Measurements from ENCODE around the gene ZNF555.

The ZNF555 gene

DNA sequence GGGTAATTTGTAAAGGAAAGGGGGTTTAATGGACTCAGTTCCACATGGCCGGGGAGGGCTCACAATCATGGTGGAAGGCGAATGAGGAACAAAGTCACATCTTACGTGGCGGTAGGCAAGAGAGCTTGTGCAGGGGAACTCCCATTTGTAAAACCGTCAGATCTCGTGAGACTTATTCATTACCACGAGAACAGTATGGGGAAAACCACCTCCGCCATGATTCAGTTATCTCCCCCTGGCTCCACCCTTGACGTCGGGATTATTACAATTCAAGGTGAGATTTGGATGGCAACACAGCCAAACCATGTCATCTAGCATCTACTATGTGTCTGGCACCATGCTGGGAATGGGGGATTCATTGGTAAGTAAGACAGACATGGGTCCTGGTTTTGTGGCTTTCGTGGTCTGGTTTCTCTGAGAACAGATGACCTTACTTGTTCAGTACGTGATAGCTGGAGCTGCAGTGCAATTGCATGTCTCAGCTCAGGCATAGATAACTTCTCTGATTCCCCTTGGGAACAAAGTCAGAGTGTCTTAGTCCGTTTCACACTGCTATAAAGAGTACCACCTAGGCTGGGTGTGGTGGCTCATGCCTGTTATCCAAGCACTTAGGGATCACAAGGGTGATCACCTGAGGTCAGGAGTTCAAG is 13.3 kb upstream of the ZNF555 start:
- H3K36me3 ChIP-seq (ENCODE audit: control insufficient read depth, insufficient read depth, low read length): no peaks in the 10 kb centered on the region; the same call in 1 of the 2 replicates
- H3K27me3 ChIP-seq (ENCODE audit: control insufficient read depth, insufficient read depth, low read length): no peaks in the 10 kb centered on the region
- H3K9me3 ChIP-seq (ENCODE audit: control insufficient read depth, insufficient read depth, low read length): peaks cover 4% of the 10 kb centered on the region
- no peak overlapping the region for H3K4me3 ChIP-seq (ENCODE audit: low read length)
- no peaks in the 10 kb centered on the region for H3K4me1 ChIP-seq (ENCODE audit: control insufficient read depth, insufficient read depth, low read length)
- H3K27ac ChIP-seq (ENCODE audit: low read length): no peak overlapping the region
- no CpG with 5 or more reads among the region's 13 CpGs for WGBS (ENCODE audit: insufficient coverage, insufficient read length)
- no peak for DNase-seq (ENCODE audit: low read depth, low spot score)

DNA sequence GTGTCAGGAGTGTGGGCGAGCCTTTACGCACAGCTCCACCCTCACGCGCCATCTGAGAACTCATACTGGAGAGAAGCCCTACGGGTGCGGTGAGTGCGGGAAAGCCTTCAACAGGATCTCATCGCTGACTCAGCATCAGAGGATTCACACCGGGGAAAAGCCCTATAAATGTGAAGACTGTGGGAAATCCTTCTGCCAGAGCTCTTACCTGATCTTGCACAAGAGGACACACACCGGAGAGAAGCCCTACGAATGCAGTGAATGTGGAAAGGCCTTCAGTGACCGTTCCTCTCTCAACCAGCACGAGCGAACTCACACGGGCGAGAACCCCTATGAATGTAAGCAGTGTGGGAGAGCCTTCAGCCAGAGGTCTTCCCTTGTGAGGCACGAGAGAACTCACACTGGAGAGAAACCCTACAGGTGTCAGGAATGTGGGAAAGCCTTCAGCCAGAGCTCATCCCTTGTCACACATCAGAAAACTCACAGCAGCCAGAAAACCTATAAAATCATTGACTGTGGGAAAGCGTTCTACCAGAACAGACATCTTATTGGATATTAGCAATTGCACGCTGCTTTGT is 6.9 kb upstream of the ZNF555 start:
- WGBS (ENCODE audit: insufficient coverage, insufficient read length): no CpG with 5 or more reads among the region's 19 CpGs
- Histone ChIP-seq H3K4me3 (ENCODE audit: low read length) (no peak overlapping the region), H3K27ac (ENCODE audit: low read length) (no peak overlapping the region), H3K4me1 (ENCODE audit: control insufficient read depth, insufficient read depth, low read length) (no peaks in the 10 kb centered on the region), H3K36me3 (ENCODE audit: control insufficient read depth, insufficient read depth, low read length) (peaks cover 2% of the 10 kb centered on the region; the same call in 1 of the 2 replicates), H3K27me3 (ENCODE audit: control insufficient read depth, insufficient read depth, low read length) (no peaks in the 10 kb centered on the region), H3K9me3 (ENCODE audit: control insufficient read depth, insufficient read depth, low read length) (peaks cover 15% of the 10 kb centered on the region)
- DNase-seq (ENCODE audit: low read depth, low spot score): no peak

GRCh38 chr19:2837430-2837829 is 3.8 kb upstream of the ZNF555 start:
- H3K9me3 ChIP-seq (ENCODE audit: control insufficient read depth, insufficient read depth, low read length): peaks cover 13% of the 10 kb centered on the region
- no CpG with 5 or more reads among the region's 4 CpGs for WGBS (ENCODE audit: insufficient coverage, insufficient read length)

DNA sequence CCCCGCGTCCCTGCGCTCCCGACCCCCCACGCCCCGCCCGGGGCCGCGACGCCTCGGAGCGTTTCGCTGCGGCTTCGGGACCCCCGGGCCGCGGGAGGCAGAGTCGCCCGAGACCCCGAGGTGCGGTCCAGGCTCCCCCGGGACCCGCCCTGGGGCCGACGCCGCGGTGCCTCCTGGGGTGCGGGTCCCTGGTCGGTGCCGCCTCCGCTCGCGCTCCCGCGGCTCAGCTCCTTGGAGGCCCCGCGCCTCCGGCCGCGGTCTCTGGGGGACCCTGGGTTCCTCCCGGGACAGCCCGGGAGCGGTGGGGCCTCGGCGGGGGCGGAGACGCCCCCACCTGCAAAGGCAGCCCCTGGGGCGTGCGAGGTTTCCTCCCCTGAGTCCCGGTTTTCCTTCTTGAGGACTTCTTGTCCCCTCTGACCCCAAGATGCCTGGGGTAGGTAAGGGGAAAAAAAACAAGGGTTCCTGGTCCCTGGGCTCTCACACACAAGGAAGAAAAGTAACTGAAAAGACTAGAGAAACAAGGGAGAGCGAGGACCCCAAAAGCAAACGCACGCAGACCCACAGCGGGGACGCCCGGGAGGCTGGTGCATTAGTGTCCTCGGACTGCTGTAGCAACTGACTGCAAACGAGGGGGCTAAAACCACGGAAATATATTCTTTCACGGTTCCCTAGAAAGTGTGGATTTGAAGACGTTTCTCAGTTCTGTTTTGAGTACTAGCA is 740 bp downstream of the ZNF555 start:
- no peaks in the 10 kb centered on the region for H3K9me3 ChIP-seq (ENCODE audit: control insufficient read depth, insufficient read depth, low read length)
- no peak for DNase-seq (ENCODE audit: low read depth, low spot score)
- H3K4me3 ChIP-seq (ENCODE audit: low read length): peak overlapping the region; percentile 75; the same call in 1 of the 2 replicates
- H3K4me1 ChIP-seq (ENCODE audit: control insufficient read depth, insufficient read depth, low read length): no peaks in the 10 kb centered on the region
- H3K27me3 ChIP-seq (ENCODE audit: control insufficient read depth, insufficient read depth, low read length): no peaks in the 10 kb centered on the region
- H3K36me3 ChIP-seq (ENCODE audit: control insufficient read depth, insufficient read depth, low read length): no peaks in the 10 kb centered on the region
- WGBS (ENCODE audit: insufficient coverage, insufficient read length): no CpG with 5 or more reads among the region's 62 CpGs
- no peak overlapping the region for H3K27ac ChIP-seq (ENCODE audit: low read length)

More at GRCh38 chr19:2837430-2837829, 3.8 kb upstream of the ZNF555 start:
- H3K27me3 ChIP-seq (ENCODE audit: control insufficient read depth, insufficient read depth, low read length): no peaks in the 10 kb centered on the region
- H3K27ac ChIP-seq (ENCODE audit: low read length): no peak overlapping the region
- no peak for DNase-seq (ENCODE audit: low read depth, low spot score)
- peaks cover 2% of the 10 kb centered on the region; the same call in 1 of the 2 replicates for H3K36me3 ChIP-seq (ENCODE audit: control insufficient read depth, insufficient read depth, low read length)
- H3K4me3 ChIP-seq (ENCODE audit: low read length): no peak overlapping the region
- H3K4me1 ChIP-seq (ENCODE audit: control insufficient read depth, insufficient read depth, low read length): no peaks in the 10 kb centered on the region

GRCh38 chr19:2845107-2845506 is 3.8 kb downstream of the ZNF555 start:
- Histone ChIP-seq H3K27me3 (ENCODE audit: control insufficient read depth, insufficient read depth, low read length) (no peaks in the 10 kb centered on the region), H3K4me3 (ENCODE audit: low read length) (no peak overlapping the region), H3K9me3 (ENCODE audit: control insufficient read depth, insufficient read depth, low read length) (peaks cover 4% of the 10 kb centered on the region; the same call in 1 of the 2 replicates), H3K4me1 (ENCODE audit: control insufficient read depth, insufficient read depth, low read length) (no peaks in the 10 kb centered on the region), H3K27ac (ENCODE audit: low read length) (no peak overlapping the region), H3K36me3 (ENCODE audit: control insufficient read depth, insufficient read depth, low read length) (no peaks in the 10 kb centered on the region)
- no peak for DNase-seq (ENCODE audit: low read depth, low spot score)
- WGBS (ENCODE audit: insufficient coverage, insufficient read length): no CpG with 5 or more reads among the region's 2 CpGs

- Histone ChIP-seq H3K4me1 (ENCODE audit: control insufficient read depth, insufficient read depth, low read length) (no peaks in the 10 kb centered on the region), H3K27me3 (ENCODE audit: control insufficient read depth, insufficient read depth, low read length) (no peaks in the 10 kb centered on the region), H3K36me3 (ENCODE audit: control insufficient read depth, insufficient read depth, low read length) (no peaks in the 10 kb centered on the region; the same call in 1 of the 2 replicates), H3K27ac (ENCODE audit: low read length) (no peak overlapping the region), H3K9me3 (ENCODE audit: control insufficient read depth, insufficient read depth, low read length) (peaks cover 4% of the 10 kb centered on the region), H3K4me3 (ENCODE audit: low read length) (no peak overlapping the region)
- WGBS (ENCODE audit: insufficient coverage, insufficient read length): no CpG with 5 or more reads among the region's 13 CpGs
- no peak for DNase-seq (ENCODE audit: low read depth, low spot score)
Measured at GRCh38 chr19:2846180-2846894, 5.1 kb downstream of the ZNF555 start.

DNA sequence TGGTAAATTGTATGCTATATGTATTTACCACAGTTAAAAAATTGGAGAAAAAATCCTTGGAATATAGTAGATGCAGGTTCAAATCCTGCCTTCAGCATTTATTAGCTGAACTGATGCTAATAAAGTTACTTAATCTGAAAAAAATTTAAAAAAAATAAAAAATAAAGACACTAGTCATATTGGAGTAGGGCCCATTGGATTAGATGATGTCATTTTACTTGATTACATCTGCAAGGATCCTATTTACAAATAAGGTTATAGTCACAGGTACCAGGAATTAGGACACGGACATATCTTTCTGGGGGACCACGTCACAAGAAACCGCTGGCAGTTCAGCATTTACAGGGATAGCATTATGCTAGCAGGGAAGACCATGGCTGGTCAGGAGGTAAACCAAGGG is 6.2 kb downstream of the ZNF555 start:
- no CpG with 5 or more reads among the region's 3 CpGs for WGBS (ENCODE audit: insufficient coverage, insufficient read length)
- peaks cover 9% of the 10 kb centered on the region; the same call in 1 of the 2 replicates for H3K36me3 ChIP-seq (ENCODE audit: control insufficient read depth, insufficient read depth, low read length)
- H3K4me3 ChIP-seq (ENCODE audit: low read length): no peak overlapping the region
- H3K27ac ChIP-seq (ENCODE audit: low read length): no peak overlapping the region
- H3K27me3 ChIP-seq (ENCODE audit: control insufficient read depth, insufficient read depth, low read length): no peaks in the 10 kb centered on the region
- H3K4me1 ChIP-seq (ENCODE audit: control insufficient read depth, insufficient read depth, low read length): no peaks in the 10 kb centered on the region
- H3K9me3 ChIP-seq (ENCODE audit: control insufficient read depth, insufficient read depth, low read length): peaks cover 9% of the 10 kb centered on the region
- no peak for DNase-seq (ENCODE audit: low read depth, low spot score)

DNA sequence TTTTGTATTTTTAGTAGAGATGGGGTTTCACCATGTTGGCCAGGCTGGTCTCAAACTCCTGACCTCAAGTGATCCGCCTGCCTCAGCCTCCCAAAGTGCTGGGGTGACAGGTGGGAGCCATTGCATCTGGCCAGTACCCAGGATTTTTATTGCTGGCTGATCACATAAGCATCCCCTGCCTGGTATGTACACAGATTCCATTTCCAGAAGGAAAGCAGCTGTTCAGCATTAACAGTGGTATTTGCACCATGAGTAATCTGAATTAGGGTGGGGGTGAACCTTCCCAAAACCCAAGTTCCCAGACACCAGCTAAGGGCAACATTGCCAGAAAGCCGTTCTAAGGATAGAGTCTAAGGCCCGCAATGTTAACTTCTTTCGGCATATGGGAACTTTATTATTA is 7.3 kb downstream of the ZNF555 start:
- H3K27me3 ChIP-seq (ENCODE audit: control insufficient read depth, insufficient read depth, low read length): no peaks in the 10 kb centered on the region
- no CpG with 5 or more reads among the region's 4 CpGs for WGBS (ENCODE audit: insufficient coverage, insufficient read length)
- H3K4me3 ChIP-seq (ENCODE audit: low read length): no peak overlapping the region
- no peak for DNase-seq (ENCODE audit: low read depth, low spot score)
- peaks cover 20% of the 10 kb centered on the region for H3K9me3 ChIP-seq (ENCODE audit: control insufficient read depth, insufficient read depth, low read length)
- peaks cover 20% of the 10 kb centered on the region; the same call in 1 of the 2 replicates for H3K36me3 ChIP-seq (ENCODE audit: control insufficient read depth, insufficient read depth, low read length)
- no peak overlapping the region for H3K27ac ChIP-seq (ENCODE audit: low read length)
- H3K4me1 ChIP-seq (ENCODE audit: control insufficient read depth, insufficient read depth, low read length): no peaks in the 10 kb centered on the region

DNA sequence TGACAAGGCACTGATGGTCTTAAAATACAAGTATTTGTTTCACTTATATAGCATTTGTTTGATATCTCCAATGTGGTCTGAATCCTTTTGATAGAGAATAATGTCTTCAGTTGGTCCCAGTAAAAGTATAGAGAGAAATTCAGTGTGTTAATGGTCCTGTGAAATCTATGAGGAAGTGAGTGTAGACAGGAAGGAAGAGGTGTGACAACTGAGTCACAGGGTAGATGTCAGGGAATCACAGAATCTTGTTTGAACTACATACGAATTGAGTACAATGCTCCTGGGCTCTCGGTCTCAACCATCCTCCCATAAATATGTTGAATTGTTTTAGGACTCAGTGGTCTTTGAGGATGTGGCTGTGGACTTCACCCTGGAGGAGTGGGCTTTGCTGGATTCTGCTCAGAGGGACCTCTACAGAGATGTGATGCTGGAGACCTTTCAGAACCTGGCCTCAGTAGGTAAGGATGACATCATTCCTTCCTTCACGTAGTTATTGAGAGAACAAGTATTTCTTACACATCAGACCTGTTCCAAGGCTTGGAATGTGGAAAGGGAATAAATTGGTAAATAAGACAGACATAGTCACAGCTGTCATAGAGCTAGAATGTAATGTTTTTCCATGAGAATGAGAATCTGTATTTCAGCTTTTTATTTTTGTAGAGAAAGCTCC is 9.1 kb downstream of the ZNF555 start:
- peaks cover 20% of the 10 kb centered on the region; the same call in 1 of the 2 replicates for H3K36me3 ChIP-seq (ENCODE audit: control insufficient read depth, insufficient read depth, low read length)
- no peaks in the 10 kb centered on the region for H3K4me1 ChIP-seq (ENCODE audit: control insufficient read depth, insufficient read depth, low read length)
- no peak for DNase-seq (ENCODE audit: low read depth, low spot score)
- peaks cover 25% of the 10 kb centered on the region for H3K9me3 ChIP-seq (ENCODE audit: control insufficient read depth, insufficient read depth, low read length)
- no peaks in the 10 kb centered on the region for H3K27me3 ChIP-seq (ENCODE audit: control insufficient read depth, insufficient read depth, low read length)
- no CpG with 5 or more reads among the region's 3 CpGs for WGBS (ENCODE audit: insufficient coverage, insufficient read length)
- no peak overlapping the region for H3K4me3 ChIP-seq (ENCODE audit: low read length)
- no peak overlapping the region for H3K27ac ChIP-seq (ENCODE audit: low read length)

DNA sequence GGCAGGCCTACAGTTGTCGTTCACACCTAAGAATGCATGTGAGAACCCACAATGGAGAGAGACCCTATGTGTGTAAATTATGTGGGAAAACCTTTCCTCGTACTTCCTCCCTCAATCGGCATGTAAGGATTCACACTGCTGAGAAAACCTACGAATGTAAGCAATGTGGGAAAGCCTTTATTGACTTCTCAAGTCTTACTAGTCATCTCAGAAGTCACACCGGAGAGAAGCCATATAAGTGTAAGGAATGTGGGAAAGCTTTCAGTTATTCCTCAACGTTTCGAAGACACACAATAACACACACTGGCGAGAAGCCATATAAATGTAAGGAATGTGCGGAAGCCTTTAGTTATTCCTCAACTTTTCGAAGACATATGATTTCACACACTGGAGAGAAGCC is 11.3 kb downstream of the ZNF555 start:
- Histone ChIP-seq H3K27ac (ENCODE audit: low read length) (no peak overlapping the region), H3K4me3 (ENCODE audit: low read length) (no peak overlapping the region), H3K9me3 (ENCODE audit: control insufficient read depth, insufficient read depth, low read length) (peaks cover 25% of the 10 kb centered on the region), H3K27me3 (ENCODE audit: control insufficient read depth, insufficient read depth, low read length) (no peaks in the 10 kb centered on the region), H3K36me3 (ENCODE audit: control insufficient read depth, insufficient read depth, low read length) (peaks cover 20% of the 10 kb centered on the region; the same call in 1 of the 2 replicates), H3K4me1 (ENCODE audit: control insufficient read depth, insufficient read depth, low read length) (no peaks in the 10 kb centered on the region)
- WGBS (ENCODE audit: insufficient coverage, insufficient read length): no CpG with 5 or more reads among the region's 10 CpGs
- no peak for DNase-seq (ENCODE audit: low read depth, low spot score)

Data from iPS DF 6.9 (cell line).